GM12878 (cell line): ENCODE measurements around the gene RMI2. TPM values are rescaled to one million over a fixed set of nuclear protein-coding genes. Genes with fewer than 3 reads are reported as not detected.

Experiments
- ATF2 ChIP-seq: IDR thresholded peaks from 2 replicates; pipeline ENCODE4 v1.6.1; 2012; ENCODE audit warnings: low read length, inconsistent platforms
- ATF3 ChIP-seq: IDR thresholded peaks from 2 replicates; pipeline ENCODE4 v1.6.1; 2011; ENCODE audit warnings: low read depth, mild to moderate bottlenecking, low read length, moderate library complexity, borderline replicate concordance; ENCODE audit errors: extremely low read depth
- CBX3 ChIP-seq: fragments of 200-600 bp; sonication (generic); IDR thresholded peaks from 2 replicates; pipeline ENCODE4 v1.6.1; 2016; ENCODE audit warnings: low read depth, borderline replicate concordance
- CEBPB ChIP-seq, 2 experiments: fragments of 150-350 bp in 1 of 2; IDR thresholded peaks; 2 replicates each; pipeline ENCODE4 v1.6.1; 2012 to 2014; ENCODE audit warnings: low read depth in 2 of 2, low read length in 2 of 2, borderline replicate concordance in 1 of 2, inconsistent platforms in 1 of 2
- CREM ChIP-seq: IDR thresholded peaks from 2 replicates; pipeline ENCODE4 v1.6.1; 2014; ENCODE audit warnings: antibody characterized with exemption, low read depth
- CUX1 ChIP-seq: IDR thresholded peaks from 2 replicates; pipeline ENCODE4 v1.6.1; 2012; ENCODE audit warnings: improper control_type of control experiment, low read depth, low read length; ENCODE audit not compliant: insufficient replicate concordance
- DPF2 ChIP-seq: fragments of 450-650 bp; IDR thresholded peaks from 2 replicates; pipeline ENCODE4 v1.6.1; 2017; ENCODE audit warnings: mild to moderate bottlenecking
- EGR1 ChIP-seq, 2 experiments: IDR thresholded peaks; 1 replicate in 1 of 2; 2 replicates in 1 of 2; pipeline ENCODE4 v1.6.1; 2011 to 2012; ENCODE audit warnings: low read depth in 2 of 2, low read length in 2 of 2, borderline replicate concordance in 1 of 2, mild to moderate bottlenecking in 1 of 2, moderate library complexity in 1 of 2
- IRF3 ChIP-seq: fragments of 450-650 bp; IDR thresholded peaks from 2 replicates; pipeline ENCODE4 v1.6.1; 2014; ENCODE audit warnings: mild to moderate bottlenecking
- MLLT1 ChIP-seq: fragments of 450-650 bp; IDR thresholded peaks from 2 replicates; pipeline ENCODE4 v1.6.1; 2016; ENCODE audit warnings: mild to moderate bottlenecking
- MTA3 ChIP-seq: IDR thresholded peaks from 2 replicates; pipeline ENCODE4 v1.6.1; 2012; ENCODE audit warnings: low read length, inconsistent platforms, borderline replicate concordance
- MYC ChIP-seq: IDR thresholded peaks from 2 replicates; pipeline ENCODE4 v1.6.1; 2011; ENCODE audit warnings: mild to moderate bottlenecking, low read length, moderate library complexity, inconsistent platforms; ENCODE audit not compliant: insufficient read depth, insufficient replicate concordance, insufficient read length, severe bottlenecking
- RCOR1 ChIP-seq: conservative IDR thresholded peaks from 2 replicates; pipeline ENCODE4 v1.6.1; 2012; ENCODE audit warnings: low read depth, low read length, improper control_type of control experiment
- SKIL ChIP-seq: fragments of 450-650 bp; IDR thresholded peaks from 2 replicates; pipeline ENCODE4 v1.6.1; 2017; ENCODE audit warnings: mild to moderate bottlenecking, low read depth, inconsistent platforms; ENCODE audit not compliant: poor library complexity, severe bottlenecking
- STAT3 ChIP-seq: IDR thresholded peaks from 2 replicates; pipeline ENCODE4 v1.6.1; 2011; ENCODE audit warnings: low read depth, low read length, improper control_type of control experiment
- polyA plus RNA-seq, 11 experiments: library from polyadenylated mRNA; depleted of rRNA in 4 of 11; unstranded in 6 of 11; stranded (reverse) in 5 of 11; fragments of >200 nt; fragmentation: Nextera tagmentation in 4 of 11; fragmentation: Illumina TruSeq in 1 of 11; extraction: Ambion mirVana in 4 of 11; extraction: Trizol in 1 of 11; gene quantifications; 1 replicate in 1 of 11; 2 replicates in 10 of 11; pipeline versions ENCODE4 v1.2.1 to v1.2.3, GENCODE V29; 2011 to 2016; ENCODE audit warnings: inconsistent platforms in 2 of 11, missing spikeins in 2 of 11, low read depth in 1 of 11
- total RNA-seq, 4 experiments: library from RNA; depleted of rRNA in 3 of 4; stranded (reverse); fragments of >200 nt in 3 of 4; fragmentation: Illumina TruSeq in 1 of 4; extraction: Trizol in 1 of 4; gene quantifications; 2 replicates each; pipeline versions ENCODE4 v1.2.1 to v1.2.3, GENCODE V29; 2013 to 2021

The RMI2 gene
- total and polyA plus RNA-seq, 10 of the 15 experiments (the other 5 are each of a cell fraction or from before 2014, with no cell fraction given), result 9.6 to 68.8 (median 32.1) TPM

GRCh38 chr16:11327277-11328171 is 17.7 kb upstream of the RMI2 start (continued):
- peak; percentile 46; the same call in 1 of the 2 replicates for TF ChIP-seq ATF2
- TF ChIP-seq MLLT1, result peak; percentile 44
- peak; percentile 71 for TF ChIP-seq SKIL
- TF ChIP-seq CUX1, result no peak
- TF ChIP-seq STAT3, result 0 out of 2 replicates have a peak, but pooled peaks have one; percentile 15
- TF ChIP-seq IRF3, result no peak
- TF ChIP-seq MTA3, result peak; percentile 58; the same call in 1 of the 2 replicates
- TF ChIP-seq MYC, result no peak
- TF ChIP-seq ATF3, result no peak
- peak; percentile 48 for TF ChIP-seq DPF2
- no peak for TF ChIP-seq CEBPB (IDR thresholded peaks at IDR 0.05; ENCODE audit: borderline replicate concordance in 1 of 2, low read depth in 2 of 2, low read length in 2 of 2)
- peak; percentile 69 for TF ChIP-seq CREM
- TF ChIP-seq RCOR1, result peak; percentile 41; the same call in 1 of the 2 replicates
- TF ChIP-seq CBX3, result no peak
- TF ChIP-seq EGR1 (IDR thresholded peaks at IDR 0.05; ENCODE audit: borderline replicate concordance in 1 of 2, low read depth in 2 of 2, low read length in 2 of 2), result peak in 1 of 2 experiments; percentile 45; a peak in 2 of 3 replicates
